GM21381 (cell line): Measurements from ENCODE around the gene HOXA11.

Source experiments
- ATAC-seq: cut with Tn5 transposase; IDR thresholded peaks from one replicate; pipeline ENCODE4 v1.9.1; 2021; ENCODE audit warnings: mild to moderate bottlenecking, moderate library complexity; ENCODE audit not compliant: unreplicated experiment

HOXA11 gene

GRCh38 chr7:27148756-27149641, 36.0 kb downstream of the HOXA11 start:
- ATAC-seq: no peak

GRCh38 chr7:27148031-27148755, 36.8 kb downstream of the HOXA11 start:
- no peak for ATAC-seq

DNA sequence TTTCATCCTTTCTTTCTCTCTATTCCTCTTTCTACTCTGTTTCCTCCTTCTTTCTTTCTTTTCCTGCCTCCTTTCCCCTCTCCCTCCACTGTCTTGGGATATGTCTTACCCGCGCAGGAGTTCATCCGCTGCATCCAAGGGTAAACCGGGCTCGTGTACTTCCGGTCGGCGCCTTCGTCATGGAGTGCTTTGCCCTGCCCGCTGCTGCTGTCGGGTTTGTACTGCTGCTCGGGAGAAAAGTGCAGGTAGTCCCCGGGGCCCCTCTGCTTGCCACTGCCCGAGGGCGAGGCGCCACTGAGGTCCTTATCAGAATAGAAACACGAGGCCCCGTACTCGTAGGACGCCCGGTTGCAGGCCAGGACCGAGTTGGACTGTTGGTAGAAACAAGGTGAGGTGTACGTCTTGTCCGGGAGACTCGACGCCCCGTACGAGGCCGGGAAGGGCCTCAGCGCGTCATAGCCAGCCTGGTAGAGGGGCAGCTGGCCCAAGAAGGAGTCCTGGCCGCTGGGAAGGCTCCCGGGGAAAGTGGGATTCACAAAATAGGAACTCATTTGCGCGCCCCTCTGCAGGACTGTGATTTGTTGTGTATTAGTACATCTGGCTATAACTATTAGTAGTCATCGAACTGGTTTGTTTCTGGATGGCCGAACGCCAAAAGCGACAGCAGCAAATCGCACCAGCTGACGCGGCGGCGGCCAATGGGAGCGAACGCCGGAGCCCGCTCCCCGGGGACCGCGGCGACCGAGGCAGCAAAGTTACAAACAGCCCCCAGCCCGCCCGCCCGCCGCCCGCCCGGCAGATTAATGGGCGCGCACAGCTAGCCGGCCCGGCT, 37.6 kb downstream of the HOXA11 start, which contains the start of gene HOXA6:
HOXA6 (minus strand) TSS at position 576 of the 832 bp plus-strand sequence; CDS start at position 551, 25 bp downstream.
- no peak for ATAC-seq

- ATAC-seq: no peak
Observed at GRCh38 chr7:27146491-27147198, 38.4 kb downstream of the HOXA11 start.

GRCh38 chr7:27145914-27146412, 39.1 kb downstream of the HOXA11 start:
- no peak for ATAC-seq

DNA sequence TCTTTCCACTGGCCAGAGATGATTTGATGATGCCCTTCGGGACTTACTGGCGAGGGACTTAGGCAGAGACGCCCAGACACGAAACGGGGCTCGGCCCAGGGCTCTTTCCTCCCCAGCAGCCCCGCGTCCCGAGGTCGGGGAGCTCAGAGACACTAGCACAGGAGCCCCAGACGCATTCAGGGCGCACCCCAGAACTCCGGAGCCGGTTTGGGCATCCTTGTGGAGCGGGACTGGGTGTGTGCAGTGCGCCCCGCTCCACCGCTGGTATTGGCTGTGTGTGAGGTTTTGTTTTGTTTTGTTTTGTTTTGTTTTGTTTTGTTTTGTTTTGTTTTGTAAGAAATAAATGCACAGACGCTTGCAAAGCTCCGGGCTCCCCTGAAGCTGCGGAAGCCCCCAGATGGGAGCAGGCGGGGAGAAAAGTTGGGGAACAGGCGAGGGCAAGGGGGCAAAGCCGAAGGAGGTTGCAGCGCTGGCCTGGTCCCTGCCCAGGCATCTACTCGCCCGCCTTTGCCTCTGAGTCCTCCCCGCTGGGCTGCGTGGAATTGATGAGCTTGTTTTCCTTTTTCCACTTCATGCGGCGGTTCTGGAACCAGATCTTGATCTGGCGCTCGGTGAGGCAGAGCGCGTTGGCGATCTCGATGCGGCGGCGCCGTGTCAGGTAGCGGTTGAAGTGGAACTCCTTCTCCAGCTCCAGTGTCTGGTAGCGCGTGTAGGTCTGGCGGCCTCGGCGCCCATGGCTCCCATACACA, 39.7 kb downstream of the HOXA11 start:
- ATAC-seq: no peak

GRCh38 chr7:27144781-27145164, 40.3 kb downstream of the HOXA11 start:
- ATAC-seq: no peak

DNA sequence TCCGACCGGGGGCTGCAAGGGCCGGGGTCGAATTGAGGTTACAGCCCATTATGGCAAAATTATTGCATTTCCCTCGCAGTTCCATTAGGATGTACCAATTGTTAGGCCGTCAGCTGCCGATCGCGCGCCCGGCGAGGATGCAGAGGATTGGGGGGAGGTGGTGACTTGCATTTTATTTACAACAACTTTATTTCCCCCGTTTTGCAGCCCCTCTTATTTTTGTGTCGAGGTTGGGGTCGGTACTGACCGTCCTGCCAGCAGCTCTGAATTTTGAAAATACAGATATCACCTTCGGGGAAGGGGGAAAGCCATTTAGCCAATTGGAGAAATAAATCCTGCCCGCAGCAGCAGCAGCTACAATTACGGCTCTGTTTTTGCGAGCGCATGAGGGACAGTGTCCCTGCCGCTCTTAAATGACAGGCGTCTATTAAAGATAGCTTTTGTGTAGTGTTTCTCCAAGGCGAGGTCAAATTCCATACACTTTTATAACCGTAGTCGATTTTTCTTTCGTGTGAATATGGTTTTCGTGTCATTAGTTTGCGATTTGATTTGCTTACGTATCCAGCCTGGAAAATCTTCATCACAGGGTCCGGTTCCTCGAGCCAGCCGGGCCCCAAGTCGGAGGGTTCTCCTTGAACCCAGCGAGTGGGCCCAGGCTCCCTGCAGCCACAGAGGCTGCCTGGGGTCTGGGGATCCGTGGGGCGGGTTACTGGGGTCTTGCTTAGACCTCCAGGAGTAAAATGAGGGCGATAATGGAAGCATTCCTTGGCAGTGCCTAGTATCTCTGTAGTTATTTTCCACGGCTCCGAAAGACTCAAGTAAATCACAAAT, 40.9 kb downstream of the HOXA11 start:
- ATAC-seq: no peak

GRCh38 chr7:27143023-27143949, 41.7 kb downstream of the HOXA11 start, which contains the start of gene HOXA5:
HOXA5 (minus strand) TSS chr7:27143681; CDS start chr7:27143607, 74 bp downstream.
- ATAC-seq: no peak

GRCh38 chr7:27142580-27143022, 42.4 kb downstream of the HOXA11 start:
- ATAC-seq: no peak

DNA sequence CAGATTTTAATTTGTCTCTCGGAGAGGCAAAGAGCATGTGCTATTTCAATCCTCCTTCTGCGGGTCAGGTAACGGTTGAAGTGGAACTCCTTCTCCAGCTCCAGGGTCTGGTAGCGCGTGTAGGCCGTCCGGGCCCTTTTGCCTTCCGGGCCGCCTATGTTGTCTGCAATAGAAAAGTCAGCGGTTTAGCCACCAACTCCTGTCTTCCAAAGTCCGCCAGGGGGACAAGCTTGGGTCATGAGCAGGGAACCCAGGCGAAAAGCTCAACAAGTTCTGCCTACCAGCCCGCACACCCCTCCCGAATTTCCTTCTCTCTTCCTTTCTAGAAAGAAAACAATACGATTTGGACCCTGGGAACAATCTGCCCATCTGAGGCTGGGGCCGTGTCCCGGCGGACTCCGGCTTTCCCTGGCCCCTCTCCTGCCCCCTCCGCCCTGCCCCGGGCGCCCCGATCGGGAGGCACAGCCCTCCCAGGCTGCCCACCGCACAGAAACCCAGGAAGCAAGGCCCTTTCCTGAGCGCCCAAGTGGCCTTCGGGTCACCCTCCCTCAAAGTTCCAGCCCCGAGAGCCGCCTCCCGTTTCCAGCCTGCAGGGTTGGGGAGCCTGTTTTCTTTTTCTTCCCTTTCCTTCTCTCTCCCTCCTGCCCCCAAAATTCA, 43.0 kb downstream of the HOXA11 start:
- ATAC-seq: no peak

- ATAC-seq: no peak
Observed at GRCh38 chr7:27141137-27141922, 43.7 kb downstream of the HOXA11 start.

DNA sequence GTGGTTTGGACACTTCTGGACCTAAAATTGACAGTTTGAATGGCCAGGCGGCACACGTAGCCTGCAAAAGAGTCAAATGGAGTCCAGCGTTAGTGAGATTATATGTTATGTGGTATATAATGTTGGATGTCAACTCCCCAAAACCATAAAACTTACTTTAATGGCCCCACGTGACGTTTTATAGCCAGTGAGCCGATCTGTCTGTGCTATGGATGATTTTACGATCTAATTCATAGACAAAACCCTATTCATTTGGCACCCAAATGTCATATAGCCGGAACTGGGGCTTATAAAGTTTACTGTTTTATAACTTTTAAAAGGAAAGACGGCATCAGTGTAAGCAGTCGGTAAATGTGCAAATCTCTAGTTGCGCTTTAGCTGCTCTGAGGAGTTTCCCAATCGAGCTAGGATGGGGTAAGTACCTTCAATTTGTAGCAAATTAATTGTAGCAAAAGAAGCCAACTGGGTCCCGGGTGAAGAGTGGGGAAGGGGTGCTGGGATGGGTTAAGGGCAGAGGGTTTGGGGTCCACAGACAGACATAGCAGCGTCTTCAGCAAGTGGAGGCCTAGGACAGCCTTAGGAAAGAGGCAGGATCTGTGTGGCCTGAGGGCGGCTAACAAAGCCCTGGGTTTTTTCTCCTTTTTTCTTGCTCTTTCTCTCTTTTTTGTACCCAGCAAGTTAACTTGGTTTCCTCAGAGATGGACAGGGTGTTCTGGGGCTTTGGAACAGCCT, 44.7 kb downstream of the HOXA11 start:
- ATAC-seq: no peak

- ATAC-seq: no peak
Observed at GRCh38 chr7:27139334-27140125, 45.5 kb downstream of the HOXA11 start.

DNA sequence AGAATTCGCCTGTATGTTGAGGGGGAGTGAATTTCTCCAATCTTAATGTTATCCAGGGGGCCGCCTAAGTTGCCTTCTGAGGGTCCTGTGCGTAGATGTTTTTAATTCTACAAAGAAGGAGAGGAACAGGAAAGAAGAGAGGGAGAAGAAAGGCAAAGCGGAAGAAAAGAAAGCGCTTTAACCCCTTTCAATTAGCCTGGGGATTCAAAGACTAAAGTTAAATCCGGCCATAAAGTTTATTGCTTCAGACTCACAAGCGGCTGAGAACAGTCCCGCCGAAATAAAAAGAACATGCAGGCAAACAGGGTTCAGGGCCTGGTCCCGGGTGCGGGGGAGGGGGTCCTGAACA, 46.1 kb downstream of the HOXA11 start:
- no peak for ATAC-seq
